SH-SY5Y (cell line): ENCODE results near the gene VTCN1.

Source experiments
- GATA2 ChIP-seq: IDR thresholded peaks from 2 replicates; pipeline ENCODE4 v1.6.1; 2011; ENCODE audit warnings: mild to moderate bottlenecking, low read depth, low read length
- GATA3 ChIP-seq: IDR thresholded peaks from 2 replicates; pipeline ENCODE4 v1.6.1; 2011; ENCODE audit warnings: low read depth, mild to moderate bottlenecking, low read length, moderate library complexity

VTCN1 gene, protein sequence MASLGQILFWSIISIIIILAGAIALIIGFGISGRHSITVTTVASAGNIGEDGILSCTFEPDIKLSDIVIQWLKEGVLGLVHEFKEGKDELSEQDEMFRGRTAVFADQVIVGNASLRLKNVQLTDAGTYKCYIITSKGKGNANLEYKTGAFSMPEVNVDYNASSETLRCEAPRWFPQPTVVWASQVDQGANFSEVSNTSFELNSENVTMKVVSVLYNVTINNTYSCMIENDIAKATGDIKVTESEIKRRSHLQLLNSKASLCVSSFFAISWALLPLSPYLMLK

DNA sequence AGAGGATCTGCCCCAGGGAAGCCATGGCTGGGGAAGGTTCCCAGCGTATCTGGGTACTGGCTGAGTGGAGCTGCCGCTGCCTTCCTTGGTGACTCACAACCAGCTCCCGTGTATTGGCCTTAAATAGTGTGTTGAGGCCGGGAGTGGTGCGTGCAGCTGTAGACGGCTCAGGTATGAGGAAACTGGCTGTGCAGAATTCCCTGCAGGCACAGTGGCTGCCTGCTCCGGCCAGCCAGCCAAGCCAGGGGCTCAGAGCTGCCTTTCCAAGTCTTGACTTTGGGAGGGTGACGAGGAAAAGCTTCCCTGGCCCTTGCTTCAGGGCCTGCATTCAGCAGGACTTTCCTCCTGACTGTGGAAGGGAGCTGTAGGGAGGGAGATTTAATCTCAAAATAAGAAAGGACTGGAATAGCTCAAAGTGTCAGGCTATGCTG lies at the start of gene VTCN1:
Gene VTCN1, minus strand, starts transcription at position 97 of the 431 bp plus-strand sequence. Its CDS starts 72 bp downstream, at position 25.
- 0 out of 2 replicates have a peak, but pooled peaks have one; percentile 6 for TF ChIP-seq GATA2
- no peak for TF ChIP-seq GATA3

- TF ChIP-seq GATA2 (no peak), GATA3 (no peak)
Observed at GRCh38 chr1:117258791-117259190, 48.1 kb upstream of the VTCN1 start.

DNA sequence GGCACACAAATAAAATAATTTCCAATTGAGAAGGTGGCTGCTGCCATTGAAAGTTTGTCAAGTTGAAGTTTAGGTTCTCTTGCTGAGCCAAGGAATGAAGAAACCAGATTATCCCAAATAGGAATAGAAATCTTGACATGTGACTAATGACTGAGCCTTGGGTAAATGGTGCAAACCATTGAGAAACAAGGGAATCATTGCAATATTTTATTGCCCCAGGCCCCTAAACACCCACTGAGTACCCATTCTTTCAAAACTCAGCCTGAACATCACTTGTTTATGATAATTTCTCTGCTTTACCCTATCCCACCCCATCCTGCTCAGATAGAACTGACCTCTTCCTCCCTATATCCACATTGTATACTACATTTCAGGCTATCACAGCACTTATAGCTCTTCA lies 46.6 kb upstream of the VTCN1 start:
- TF ChIP-seq GATA2, result no peak
- TF ChIP-seq GATA3, result no peak

- TF ChIP-seq GATA2 (no peak), GATA3 (no peak)
Observed at GRCh38 chr1:117250061-117250606, 39.4 kb upstream of the VTCN1 start.

DNA sequence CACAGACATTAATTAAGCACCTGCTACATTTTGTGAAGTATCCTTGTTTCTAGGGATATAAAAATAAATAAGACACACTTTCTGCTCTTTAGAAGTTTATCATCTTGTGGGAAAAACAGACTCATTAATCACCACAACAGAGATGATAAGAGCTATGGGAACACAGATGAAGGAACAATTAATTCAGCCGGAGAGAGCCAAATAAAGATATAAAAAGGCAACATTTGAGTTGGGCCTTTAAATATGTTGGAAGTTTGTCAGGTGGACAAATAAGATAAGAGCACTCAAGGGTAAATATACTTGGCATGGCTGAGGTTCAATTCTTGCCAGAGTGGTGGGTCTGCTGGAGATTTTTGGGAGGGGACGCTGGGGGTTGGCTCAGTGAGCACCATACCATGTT lies 34.2 kb upstream of the VTCN1 start:
- no peak for TF ChIP-seq GATA2
- TF ChIP-seq GATA3, result no peak

- TF ChIP-seq GATA3 (no peak), GATA2 (no peak)
Observed at GRCh38 chr1:117244306-117244705, 33.6 kb upstream of the VTCN1 start.

DNA sequence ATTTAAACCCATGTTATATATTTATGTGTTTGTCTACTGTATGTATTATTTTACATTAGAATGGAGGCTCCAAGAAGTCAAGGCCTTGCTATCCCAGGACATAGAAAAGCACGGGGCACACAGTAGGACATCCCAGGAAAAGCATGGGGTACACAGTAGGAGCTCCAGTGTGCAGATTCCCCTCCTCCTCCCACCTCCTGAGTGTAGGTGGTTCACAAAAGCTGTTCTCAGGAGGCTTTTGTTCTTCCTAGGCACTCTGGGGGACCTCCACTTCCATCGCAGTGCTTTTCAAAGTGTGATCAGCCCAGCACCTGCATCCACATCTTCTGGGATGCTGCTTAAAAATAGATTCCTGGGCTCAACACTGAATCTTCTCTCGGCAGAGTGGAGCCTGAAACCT lies 30.8 kb upstream of the VTCN1 start:
- TF ChIP-seq GATA2, result no peak
- TF ChIP-seq GATA3, result no peak

DNA sequence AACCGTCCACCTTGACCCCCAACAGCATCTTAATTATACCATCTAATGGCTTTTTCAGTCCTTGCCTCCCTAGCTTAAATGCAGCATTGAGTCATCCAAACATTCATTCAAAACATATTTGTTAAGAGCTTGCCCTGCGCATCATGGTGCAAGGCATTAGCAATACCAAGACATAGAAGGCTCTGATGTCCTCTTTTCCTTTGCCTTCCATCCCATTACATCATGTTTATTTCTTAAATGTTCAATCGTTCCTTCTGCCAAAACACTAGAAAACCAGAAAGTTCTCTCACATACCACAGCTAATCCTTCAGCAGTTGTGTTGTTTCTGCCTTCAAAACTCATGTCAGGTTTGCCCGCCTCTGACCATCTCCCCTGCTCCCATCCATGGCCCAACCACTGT lies 29.8 kb upstream of the VTCN1 start:
- TF ChIP-seq GATA3, result no peak
- no peak for TF ChIP-seq GATA2

DNA sequence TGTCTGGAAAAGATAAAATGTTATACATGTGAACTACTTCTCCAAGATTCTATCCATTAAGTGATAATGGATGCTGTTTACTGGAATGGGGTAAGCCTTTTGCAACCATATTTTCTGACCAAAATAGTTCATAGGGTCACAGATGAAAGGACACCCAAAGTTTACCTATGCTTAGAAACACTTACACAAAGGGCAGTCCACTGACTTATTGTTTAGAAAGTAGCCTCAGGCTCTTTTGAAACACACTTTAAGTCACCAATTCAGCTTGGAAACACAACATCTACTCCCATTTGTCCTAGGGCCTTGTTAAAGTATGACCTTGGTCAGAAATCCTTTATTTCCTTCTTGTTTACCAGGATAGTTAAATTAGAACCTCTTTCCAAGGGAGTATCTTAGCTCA lies 28.7 kb upstream of the VTCN1 start:
- TF ChIP-seq GATA3, result no peak
- TF ChIP-seq GATA2, result no peak

DNA sequence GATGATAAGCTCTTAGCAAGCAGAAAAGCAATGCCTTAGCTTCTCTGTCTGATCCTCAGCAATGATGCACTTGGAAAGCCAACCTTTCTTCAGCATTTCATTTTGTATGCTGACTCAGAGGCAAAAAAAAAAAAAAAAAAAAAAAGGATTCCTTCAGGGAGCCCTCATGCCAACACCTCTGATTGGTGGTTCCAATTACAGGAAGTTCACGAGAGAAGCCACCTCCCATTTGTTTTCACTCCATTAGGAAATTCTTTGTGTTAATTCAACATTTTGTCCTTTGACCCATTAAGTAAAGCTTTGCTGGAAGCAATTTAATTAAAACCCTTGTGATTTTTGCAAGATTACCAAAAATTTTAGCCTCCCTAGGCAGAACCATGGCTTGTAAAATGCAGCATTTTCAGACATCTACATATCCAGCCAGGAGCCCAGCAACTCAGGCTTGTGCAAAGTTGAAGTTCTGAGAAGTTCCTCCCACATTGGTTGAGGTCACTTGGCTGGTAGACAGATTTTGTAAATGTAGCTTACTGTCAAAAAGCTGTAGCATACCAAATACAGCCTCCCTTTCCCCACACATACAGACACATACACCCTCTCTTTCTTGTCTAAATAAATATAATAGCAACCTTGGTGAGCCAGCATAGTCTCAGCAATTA lies 27.1 kb upstream of the VTCN1 start:
- no peak for TF ChIP-seq GATA2
- TF ChIP-seq GATA3, result no peak

- no peak for TF ChIP-seq GATA3
- no peak for TF ChIP-seq GATA2
Observed at GRCh38 chr1:117235863-117236465, 25.2 kb upstream of the VTCN1 start.

DNA sequence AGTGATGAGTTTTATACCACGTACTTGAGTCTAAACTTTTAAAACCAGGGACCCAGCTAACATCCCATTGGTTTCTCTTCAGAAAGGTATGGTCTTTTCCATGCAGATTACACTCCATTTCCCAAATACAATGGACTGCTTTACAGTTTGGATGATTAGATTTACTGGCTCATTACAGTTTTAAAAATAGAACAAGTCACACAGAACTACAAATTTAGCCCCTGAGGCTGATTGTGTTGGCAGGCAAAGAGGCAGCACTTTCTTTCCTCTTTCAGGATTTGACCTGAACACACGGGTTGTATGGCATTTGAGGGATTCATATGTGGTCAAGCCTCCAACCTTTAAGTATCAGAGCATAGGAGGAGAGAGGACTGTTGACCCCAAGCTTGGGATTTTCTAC lies 21.8 kb upstream of the VTCN1 start:
- TF ChIP-seq GATA2, result no peak
- TF ChIP-seq GATA3, result no peak

DNA sequence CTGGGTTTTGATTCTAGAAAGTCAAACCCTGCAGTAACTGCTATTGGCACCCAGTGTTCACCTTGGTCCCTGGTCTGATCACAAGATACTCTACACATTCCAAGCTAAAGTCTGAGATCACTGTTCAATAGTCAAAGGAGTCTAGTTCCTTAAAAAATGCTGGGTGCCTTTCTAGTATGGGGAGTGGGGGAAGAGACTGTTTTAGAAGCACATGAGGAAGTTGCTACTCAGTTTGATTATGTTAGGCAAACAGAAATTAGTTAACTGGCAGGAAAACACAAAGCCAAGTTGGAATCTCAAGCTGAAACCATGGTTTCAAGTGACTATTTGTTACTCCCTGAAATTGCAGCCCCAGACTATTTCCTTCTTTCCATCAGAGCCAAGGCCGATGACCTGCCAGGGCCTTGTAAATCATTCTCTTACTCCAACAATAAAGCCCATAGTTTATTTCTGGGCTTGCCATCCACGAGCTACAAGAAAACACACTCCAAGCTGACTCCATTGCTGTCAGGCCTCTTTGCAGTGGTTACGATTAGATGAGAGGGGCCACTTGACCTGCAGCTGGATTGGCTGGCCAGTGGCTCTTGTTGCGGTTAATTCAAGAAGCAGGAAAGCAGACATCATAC lies 21.1 kb upstream of the VTCN1 start:
- TF ChIP-seq GATA2 (no peak), GATA3 (no peak)

- no peak for TF ChIP-seq GATA3
Observed at GRCh38 chr1:117231312-117231711, 20.6 kb upstream of the VTCN1 start.
